ENCODE measurements around the gene LYST.

DNA sequence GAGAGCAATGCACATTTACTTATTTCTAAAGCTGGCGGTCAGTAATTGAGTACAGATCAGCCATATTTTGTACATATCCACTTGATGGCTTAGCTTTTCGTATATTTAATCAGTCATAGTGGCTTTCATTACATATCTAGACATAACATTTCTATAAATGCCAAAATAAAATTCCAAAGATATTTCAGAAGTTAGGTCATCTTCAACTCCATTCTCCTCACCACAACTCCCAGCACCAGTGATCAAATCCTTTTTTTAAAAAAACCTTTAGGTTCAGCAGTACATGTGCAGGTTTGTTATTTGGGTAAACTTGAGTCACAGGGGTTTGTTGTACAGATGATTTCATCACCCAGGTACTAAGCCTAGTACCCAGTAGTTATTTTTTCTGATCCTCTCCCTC, 163.2 kb downstream of the LYST start:
- TF ChIP-seq CTCF (IDR thresholded peaks at IDR 0.05) (no peak), POLR2AphosphoS5 (IDR thresholded peaks at IDR 0.05) (no peak), POLR2A (IDR thresholded peaks at IDR 0.05) (no peak), EP300 (IDR thresholded peaks at IDR 0.05) (no peak)

Measured in stomach (tissue), 4 donors.